ENCODE measurements around the gene LRRC47. TPM values are rescaled to one million over a fixed set of nuclear protein-coding genes. Genes with fewer than 3 reads are reported as not detected.

LRRC47 gene
- total RNA-seq, 1 donor from 2014 or later = 32.5 TPM

DNA sequence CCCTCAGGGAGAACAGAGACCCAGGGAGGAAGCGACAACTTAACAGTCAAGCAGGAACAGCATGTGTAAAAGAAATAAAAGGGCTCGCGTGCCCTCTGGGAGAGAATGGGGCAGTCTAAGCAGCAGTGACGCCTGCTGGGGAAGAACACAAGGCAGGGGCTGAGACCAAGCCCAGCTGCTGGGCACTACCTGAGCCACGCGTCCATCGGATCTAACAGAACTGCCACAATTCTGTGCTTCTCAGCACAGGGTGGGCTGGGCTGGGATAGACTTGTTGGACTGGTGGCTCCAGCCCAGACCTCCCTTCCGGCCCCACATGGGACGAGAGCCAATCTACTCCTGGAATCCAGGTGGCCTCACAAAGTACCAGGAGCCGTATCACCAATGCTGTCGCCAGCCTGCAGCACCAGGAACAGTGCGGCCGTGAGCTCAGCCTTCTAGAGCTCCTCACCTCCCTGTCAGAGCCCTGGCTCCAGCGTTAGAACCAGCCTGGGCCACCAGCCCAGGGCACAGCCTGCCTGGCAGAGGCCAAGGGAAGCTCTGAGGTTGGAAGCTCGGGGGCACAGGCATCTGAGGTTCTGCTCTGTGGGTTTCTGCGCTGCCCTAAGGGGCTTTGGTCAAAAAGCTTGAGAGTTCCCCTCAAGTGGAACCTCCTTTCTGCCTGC is 7.4 kb downstream of the LRRC47 start:
- ATAC-seq (no peak), DNase-seq (ENCODE audit: low spot score) (no peak)
- intact Hi-C loops (cut with DNase I) = no loop called here

DNA sequence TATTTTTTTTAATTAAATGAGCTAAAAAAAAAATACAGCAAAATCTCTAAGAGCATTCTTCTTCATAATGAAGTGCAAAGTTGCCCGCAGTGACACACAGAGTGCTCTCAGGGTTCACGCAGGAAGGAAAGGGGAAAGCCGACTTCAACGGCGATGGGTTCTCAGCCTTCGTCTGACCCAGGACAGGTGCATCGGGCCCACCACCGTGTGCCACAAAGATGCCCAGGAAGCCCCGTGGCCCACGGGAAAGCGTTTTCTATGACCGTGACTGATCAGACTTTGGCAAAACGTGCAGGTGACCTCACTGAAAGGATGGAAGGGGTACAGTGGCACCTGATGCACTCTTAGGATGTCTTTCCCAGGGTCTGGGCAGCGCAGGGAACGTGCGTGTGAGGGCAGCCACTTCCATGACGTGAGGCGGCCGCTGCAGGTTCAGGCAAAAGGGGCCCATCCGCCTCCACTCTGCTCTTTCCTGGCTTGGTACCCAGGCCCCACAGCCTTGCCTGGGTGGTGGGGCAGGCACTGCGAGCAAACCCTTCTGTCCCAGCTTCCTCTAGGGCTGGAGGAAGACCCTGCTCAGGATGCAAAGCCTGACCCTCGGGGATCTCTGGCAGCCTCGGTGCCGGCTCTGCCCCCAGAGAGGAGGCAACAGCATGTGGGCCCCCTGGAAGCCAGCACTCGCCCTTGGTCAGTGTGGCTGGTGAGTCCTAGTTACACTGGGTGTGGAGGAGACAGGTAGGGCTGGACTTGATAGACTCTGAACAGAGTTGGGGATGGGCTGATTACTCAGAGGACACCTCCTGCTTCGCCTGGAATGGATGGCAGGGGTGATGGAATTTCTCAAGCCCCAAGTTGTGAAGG is 8.3 kb downstream of the LRRC47 start:
- ATAC-seq = no peak
- intact Hi-C loops (cut with DNase I) = no loop called here
- DNase-seq (ENCODE audit: low spot score) = no peak

DNA sequence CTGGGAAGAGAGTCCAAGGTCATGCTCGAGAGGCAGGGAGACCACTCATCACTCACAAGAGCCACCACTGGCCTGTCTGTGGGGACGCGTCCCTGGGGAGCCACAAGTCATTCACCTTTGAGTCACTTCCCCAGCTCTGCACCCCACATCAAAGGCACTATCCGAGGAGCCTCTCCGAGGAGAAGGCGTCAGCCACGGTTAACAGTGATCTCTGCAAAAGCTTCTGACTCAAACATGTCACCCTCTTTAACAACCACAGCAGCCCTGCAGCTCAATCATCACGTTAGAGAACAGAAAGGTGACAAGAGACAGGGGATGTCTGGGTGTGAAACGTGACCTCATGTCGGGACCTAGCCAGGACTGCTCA is 9.0 kb downstream of the LRRC47 start:
- DNase-seq (ENCODE audit: low spot score) (no peak), ATAC-seq (no peak)
- intact Hi-C loops (cut with DNase I) = no loop called here

DNA sequence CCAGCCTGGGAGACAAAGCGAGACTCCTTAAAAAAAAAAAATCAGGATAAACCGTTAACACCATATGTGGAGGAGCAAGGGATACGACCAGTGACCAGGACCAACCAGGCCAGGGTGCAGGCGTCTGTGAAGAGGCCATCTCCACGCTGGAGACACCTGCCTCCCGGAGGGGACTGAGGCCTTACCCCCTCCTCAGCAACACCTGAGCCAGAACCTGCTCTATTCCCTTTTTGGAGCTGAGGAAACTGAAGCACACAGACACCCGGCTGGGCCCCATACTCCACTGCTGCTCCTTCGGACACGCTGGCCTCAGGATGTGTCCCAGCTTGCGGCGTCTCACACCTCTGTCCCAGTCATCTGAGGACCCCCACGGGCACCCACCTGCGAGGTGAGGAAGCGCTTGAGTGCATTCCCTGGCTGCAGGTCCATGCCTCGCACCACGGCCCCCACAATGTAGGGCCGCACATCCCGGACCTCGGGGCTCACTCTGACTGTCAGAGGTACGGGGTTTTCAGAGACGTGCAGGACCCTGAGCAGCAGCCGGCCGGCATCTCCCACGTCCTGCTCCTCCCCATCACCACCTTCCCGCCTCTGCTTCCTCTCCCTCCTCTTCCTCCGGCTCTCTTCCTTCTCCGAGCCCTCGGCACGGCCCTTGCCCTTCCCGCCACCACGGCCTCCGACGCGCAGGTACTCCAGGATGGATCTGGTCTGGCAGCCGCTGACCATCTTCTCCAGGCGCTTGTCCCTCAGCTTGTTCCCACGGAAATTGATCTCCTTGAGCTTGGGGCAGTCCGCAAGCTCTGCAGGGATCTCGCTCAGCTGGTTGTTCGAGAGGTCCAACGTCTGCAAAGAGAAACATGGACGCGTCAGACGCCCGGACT is 9.6 kb downstream of the LRRC47 start:
- intact Hi-C loops (cut with DNase I) = no loop called here
- ATAC-seq (no peak), DNase-seq (ENCODE audit: low spot score) (no peak)

DNA sequence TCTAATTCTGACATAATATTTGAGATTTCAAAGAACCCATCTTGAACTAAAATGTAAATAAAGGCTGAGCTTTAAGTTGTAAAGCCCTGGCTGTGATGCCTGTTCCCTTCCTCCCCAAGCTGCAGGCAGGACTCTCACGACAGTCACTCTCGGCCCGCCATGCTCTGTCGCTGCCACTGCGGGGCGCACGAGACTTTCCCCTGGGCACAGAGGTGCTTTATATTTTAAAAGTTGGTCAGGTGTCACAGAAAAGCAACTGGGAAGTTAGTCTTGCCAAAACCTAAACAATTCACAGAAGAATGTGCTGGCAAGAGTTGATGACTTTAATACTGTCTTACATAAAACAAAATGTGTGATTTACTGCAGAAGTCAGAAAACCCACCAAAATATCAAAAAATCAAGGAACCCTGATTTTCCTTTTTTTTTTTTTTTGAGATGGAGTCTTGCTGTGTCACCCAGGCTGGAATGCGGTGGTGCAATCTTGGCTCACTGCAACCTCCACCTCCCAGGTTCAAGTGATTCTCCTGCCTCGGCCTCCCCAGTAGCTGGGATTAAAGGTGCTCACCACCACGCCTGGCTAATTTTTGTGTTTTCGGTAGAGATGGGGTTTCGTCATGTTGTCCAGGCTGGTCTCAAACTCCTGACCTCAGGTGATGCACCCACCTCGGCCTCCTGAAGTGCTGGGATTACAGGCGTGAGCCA is 10.7 kb downstream of the LRRC47 start:
- intact Hi-C loops (cut with DNase I) = no loop called here
- DNase-seq (ENCODE audit: low spot score) (no peak), ATAC-seq (no peak)

DNA sequence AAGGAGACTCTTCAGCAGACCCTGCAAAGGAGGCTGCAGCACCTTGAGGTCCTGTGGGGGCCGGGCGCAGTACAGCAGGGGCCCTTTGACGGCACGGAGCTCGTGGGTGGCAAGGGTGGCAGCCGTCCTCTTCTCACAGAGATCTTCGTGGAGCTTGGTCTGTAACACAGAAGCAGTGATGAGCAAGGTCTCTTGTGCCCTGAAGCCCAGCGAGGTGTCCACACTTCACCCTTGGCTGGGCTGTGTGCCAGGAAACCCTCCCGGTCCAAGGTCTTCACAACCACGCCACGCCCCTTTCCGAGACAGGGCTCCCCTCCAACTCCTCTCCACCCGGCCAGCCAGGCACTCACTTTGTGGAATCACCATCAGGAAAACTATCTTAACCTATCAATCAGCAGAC is 11.3 kb downstream of the LRRC47 start:
- no peak for ATAC-seq
- DNase-seq (ENCODE audit: low spot score) = no peak

DNA sequence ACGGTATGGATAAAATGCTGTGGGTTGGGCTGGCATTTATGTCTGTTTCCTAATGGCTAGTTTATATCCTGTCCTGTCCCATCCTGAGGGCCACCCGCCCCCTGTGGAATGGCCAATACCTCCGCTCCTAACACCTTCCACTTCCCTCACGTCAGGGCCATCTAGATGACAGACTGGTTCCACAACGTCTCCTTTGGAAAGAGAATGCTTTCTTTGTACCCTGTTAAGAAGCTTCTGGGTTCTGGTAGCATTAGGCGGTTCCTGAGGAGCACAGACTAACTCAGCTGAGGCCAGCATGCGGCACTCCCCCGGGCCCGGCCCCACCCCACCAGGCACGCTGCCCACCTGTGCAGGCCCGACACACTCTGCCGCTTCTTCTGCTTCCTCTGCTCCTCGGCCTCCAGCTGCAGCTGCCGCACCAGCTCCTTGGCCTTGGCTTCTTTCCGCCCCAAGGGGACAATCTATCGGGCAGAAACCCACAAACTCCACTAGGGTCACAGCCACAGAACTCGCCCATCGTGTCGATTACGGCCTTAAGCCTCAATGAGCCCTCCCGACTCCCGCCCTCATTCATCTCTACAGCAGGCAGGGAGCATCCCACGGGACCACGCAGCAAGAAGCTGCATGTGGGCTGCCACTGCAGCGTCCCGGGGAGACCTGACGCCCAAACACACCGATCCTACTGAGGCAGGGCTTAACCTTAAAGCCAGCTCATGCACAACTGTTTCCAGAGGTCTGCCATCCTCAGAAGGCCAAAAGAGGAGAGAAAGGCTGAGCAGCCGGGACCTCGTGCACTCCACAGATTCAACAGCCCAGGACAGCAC is 12.4 kb downstream of the LRRC47 start:
- DNase-seq (ENCODE audit: low spot score) (no peak), ATAC-seq (no peak)
- intact Hi-C loops (cut with DNase I) = no loop called here

More for the DNA sequence above, 11.3 kb downstream of the LRRC47 start:
- intact Hi-C loops (cut with DNase I) = no loop called here

DNA sequence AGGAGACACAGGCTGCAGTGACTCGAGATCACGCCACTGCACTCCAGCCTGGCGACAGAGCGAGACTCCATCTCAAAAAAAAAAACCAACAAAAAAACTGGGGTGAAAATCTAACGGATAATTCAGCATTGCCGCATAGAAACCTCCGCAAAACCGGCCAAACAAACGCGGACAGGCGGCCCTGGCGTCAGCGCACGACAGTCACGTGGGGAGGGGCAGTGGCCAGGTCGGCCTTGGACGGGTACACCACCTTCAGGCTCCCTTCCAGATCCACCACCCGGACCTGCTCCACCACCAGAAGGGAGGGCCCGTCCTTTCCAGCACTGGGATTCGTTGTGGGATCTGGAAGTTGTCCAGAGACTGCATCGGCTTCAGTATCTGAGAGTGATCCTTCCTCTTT is 15.4 kb downstream of the LRRC47 start:
- DNase-seq (ENCODE audit: low spot score) = no peak
- ATAC-seq = no peak
- intact Hi-C loops (cut with DNase I) = no loop called here

DNA sequence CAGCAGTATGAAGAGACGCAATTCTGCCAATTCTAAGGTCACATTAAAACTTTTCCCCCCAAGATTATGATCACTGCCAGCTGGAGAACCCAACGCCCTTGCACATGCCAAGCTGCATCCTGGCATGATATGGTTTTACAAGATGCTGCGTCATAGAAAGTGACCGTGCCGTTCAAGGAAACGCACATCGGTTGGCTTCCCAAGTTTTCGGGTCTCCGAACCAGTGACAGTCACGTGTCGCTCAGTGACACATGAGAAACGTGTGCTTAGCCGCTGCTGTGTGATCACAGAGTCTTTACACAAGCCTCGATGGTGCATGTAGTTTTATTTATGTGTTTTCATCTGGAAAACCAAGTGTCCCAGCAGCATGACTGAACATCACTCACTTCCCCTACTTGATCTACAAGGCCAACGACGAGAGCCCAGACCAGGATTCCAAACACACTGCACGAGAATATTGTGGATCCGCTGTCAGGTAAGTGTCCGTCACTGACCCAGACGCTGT is 16.3 kb downstream of the LRRC47 start:
- ATAC-seq (no peak), DNase-seq (ENCODE audit: low spot score) (no peak)
- intact Hi-C loops (cut with DNase I) = no loop called here

DNA sequence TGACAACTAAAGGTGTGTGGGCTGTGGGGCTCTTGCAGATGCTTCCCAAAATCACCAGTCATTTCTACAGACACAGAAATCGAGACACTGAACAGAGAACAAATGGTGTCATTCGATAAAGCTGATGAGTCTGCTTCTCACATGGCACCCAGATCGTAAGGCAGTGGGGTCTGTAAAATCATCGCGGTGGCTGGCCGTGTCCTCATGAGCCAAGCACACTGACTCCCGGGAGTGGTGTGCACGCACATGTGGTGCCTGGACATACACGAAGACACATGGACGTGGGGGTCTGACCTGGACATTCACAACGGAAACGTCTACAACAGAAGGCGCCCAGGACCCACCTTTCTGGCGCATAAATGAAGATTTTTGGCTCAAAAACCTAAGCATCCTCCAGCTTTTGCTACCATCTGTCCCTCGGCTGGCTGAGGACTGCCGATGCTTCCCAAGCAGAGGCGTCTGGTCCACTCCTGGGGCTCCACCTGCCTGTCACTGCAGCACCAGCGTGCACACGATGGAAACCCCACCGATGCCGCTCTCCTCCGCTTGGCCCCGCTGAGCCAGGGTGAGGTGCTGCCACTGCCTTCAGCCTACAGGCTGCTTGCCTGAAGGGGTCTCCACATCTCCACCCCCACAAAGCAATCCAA is 16.9 kb downstream of the LRRC47 start:
- ATAC-seq = no peak
- intact Hi-C loops (cut with DNase I) = no loop called here
- no peak for DNase-seq (ENCODE audit: low spot score)

DNA sequence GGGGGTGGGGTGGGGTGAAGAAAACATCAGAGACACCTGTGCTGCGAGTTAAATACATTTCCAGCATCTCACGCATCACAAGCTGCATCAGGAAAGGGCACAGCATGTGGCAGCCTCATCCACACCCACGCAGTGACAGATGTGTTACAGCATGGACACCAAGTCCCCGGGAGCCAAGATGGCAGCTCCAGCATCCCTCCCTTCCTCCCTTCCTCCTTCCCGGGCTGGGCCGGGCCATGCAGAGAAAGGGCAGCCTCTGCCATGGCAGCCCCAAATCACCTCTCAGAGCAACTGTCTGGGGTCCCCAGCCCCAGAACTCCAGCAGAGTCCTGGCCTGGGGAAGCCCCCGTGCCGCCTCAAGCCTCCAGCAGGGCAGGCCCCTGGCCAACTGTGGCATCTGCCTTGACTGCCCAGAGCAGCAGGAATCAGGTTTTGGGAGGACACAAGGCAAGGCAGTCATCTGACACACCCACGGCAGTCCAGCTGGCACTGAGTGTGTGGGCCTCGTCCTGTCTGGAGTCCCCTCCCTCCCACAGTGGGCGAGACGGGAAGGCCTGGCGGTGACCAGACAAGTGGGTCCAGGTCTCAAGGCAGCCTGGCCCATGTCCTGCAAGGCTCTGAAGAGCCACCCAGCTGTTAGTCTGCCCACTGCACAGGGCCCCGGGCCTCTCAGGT is 17.6 kb downstream of the LRRC47 start:
- no peak for ATAC-seq
- DNase-seq (ENCODE audit: low spot score) = no peak
- intact Hi-C loops (cut with DNase I) = no loop called here

DNA sequence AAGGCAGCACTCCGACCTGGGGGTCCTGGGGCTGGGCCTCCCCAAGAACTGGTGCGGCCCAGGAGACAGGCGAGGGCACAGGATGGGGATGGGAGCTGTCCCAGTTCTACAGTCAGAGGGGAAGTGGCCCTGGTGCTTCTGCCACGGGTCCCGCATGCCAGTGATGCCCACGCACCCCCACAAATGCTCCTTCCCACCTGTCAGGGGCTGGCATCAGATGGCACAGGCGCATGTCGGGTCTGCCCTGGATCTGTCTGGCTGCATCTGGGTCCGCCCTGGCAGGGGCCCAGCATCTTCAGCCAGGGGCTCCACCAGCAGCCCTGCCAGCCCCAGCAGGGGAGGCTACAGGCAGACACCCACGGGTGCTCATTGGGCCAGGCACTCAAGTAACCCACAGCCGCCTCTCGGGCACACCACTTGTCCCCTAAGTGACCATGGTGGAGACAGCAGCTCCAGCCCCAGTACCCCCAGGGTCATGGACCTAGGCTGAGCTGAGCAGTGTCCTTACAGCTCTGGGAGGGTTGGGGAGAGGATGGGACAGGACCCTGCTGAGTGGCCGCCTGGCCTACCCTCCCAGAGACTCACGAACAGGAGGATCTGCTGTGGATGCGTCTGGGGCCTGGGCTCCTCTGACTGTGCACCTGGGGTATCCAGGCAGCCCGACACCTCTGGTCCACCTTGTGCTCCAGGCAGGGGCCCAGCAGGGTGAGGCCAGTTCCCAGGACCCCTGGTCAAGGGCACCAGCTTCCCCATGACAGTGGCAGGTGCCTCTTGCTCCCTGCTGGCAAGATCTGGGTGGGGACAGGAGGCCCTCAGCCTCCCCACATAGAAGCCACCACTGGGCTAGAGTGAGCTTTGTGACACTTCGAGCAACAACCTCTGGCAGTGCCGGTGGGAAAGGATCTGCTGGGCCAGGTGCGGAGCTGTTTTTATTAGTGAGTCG is 18.4 kb downstream of the LRRC47 start:
- DNase-seq (ENCODE audit: low spot score) (no peak), ATAC-seq (no peak)
- intact Hi-C loops (cut with DNase I) = no loop called here

DNA sequence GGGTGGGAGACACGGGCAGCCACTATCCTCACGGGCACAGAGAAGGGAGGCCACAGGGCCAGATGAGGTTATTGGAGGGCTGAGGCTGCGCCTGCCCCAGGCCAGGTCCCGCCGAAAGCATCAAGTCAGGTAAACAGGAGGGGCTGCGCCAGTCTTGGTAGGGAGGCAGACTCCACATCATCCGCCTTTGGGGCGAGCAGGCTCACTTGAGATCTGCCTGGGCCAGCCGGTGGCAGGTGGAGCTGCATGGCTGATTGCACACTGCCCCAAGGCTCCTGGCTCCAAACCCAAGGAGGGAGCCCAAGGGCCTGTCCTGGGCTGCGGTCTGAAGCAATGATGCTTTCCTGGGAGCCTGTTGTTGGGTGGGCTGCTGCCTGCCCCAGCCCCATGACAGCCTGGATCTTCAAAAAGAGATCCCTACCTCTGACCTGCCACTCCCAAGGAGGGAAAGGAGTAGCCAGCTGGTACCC is 19.2 kb downstream of the LRRC47 start:
- ATAC-seq = no peak
- intact Hi-C loops (cut with DNase I) = no loop called here
- no peak for DNase-seq (ENCODE audit: low spot score)

DNA sequence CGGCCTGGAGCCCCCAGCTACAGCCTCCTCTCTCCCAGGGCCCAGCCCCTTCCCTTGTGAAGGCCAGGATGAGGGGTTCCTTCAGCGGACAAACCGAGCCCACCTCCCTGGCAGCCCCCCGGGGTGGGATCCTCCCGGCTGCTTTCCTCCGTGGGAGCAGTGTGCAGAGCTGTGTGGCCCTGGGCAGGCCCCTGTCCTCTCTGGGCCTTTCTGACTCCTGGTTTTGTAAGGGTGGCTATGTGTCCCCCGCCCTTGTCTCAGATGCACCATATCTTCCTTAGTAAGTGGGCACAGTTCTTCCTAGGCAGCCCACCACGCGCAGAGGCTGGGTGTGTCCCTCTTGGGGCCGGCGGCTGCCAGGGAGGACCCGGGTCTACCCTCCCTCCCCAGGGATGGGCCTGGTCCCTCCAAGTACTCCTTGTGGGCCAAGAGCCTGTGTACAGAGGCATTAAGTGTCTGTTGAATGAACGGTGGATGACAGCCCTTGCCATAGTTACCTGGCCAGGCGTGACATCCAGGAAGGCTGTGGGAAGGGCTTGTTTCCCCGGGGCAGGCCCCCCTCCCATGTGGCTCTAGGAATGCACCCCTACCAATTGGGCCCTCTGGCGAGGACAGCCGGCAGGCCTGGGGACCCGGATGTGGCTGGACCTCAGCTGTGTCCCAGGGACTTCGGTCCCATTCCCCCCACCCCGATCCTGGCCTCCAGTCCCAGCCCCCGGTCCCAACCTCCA is 19.9 kb downstream of the LRRC47 start:
- no peak for DNase-seq (ENCODE audit: low spot score)
- ATAC-seq = no peak
- intact Hi-C loops (cut with DNase I) = no loop called here

DNA sequence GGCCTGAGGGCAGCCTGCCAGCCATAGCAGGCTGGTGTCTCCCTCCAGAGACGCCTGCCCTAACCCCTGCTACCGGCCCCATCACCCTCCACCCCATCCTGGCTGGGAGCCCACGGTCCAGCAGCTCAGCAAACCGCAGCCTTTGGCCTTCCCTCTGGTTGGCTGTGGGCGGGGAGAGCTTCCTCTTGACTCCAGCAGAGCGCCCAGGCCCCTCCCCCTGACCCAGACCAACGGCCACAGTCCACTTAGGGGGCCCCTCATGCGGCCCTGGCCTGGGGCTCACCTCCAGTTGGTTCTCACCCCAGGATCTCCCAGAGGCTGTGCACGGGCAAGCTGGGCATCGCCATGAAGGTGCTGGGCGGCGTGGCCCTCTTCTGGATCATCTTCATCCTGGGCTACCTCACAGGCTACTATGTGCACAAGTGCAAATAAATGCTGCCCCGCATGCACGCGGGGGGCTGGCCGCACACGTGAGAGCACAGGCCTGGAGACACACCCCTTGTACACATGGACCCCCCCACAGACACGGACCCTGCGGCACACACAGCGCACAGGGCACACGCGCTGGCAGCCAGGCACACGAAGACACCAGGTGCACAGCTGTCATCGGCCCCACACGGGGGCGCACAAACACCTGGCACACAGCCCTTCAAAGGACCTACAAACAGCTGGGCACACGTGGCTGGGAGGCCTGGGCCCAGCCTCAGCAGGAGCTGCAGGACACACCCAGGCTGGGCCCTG is 20.6 kb downstream of the LRRC47 start:
- peak; percentile 41 for ATAC-seq
- intact Hi-C loops (cut with DNase I) = no loop called here
- peak; percentile 82 for DNase-seq (ENCODE audit: low spot score)
